DLD1 (cell line): ENCODE measurements around the gene LMOD1.
"Not testable (repeated sequence)": the region's sequence is repeated elsewhere in the genome, so short reads cannot be mapped to it uniquely, and the experiment has no call there.

ENCODE experiments used
- in situ Hi-C: cut with HindIII; loops from 2 replicates; pipeline ENCODE4 v1.10.0; 2017; ENCODE audit warnings: low sequenced_read_pairs

Gene LMOD1

GRCh38 chr1:201946224-201946908 is at the start of gene LMOD1:
TSS of gene LMOD1 (minus strand) at chr1:201946548. CDS start at chr1:201946340, 208 bp downstream.
- in situ Hi-C loops: no loop called here

GRCh38 chr1:201990427-201990826 is 44.1 kb upstream of the LMOD1 start:
- in situ Hi-C loops: no loop called here

GRCh38 chr1:201989354-201990128 is 43.2 kb upstream of the LMOD1 start:
- in situ Hi-C loops: no loop called here

- in situ Hi-C loops: no loop called here
These were observed 42.3 kb upstream of the LMOD1 start for GRCh38 chr1:201988601-201989000.

GRCh38 chr1:201985355-201985754 is 39.0 kb upstream of the LMOD1 start:
- in situ Hi-C loops: no loop called here

- in situ Hi-C loops: no loop called here
These were observed 38.1 kb upstream of the LMOD1 start for GRCh38 chr1:201984446-201984845.

- in situ Hi-C loops: no loop called here
These were observed 37.0 kb upstream of the LMOD1 start for GRCh38 chr1:201983380-201983805.

GRCh38 chr1:201982623-201983379 is 36.5 kb upstream of the LMOD1 start, which contains the start of gene RNPEP:
TSS of gene RNPEP (plus strand) at chr1:201982648. CDS start at chr1:201982667, 19 bp downstream.
- in situ Hi-C loops: no loop called here

GRCh38 chr1:201982082-201982622 is 35.8 kb upstream of the LMOD1 start:
- in situ Hi-C loops: no loop called here

GRCh38 chr1:201970334-201971159 is 24.2 kb upstream of the LMOD1 start:
- in situ Hi-C loops: no loop called here

- in situ Hi-C loops: no loop called here
These were observed 22.0 kb upstream of the LMOD1 start for GRCh38 chr1:201968202-201968925.

- in situ Hi-C loops: no loop called here
These were observed 19.8 kb upstream of the LMOD1 start for GRCh38 chr1:201966171-201966570.

- in situ Hi-C loops: no loop called here
These were observed 17.9 kb upstream of the LMOD1 start for GRCh38 chr1:201964261-201964660.

- in situ Hi-C loops: not testable (repeated sequence)
These were observed 16.0 kb upstream of the LMOD1 start for GRCh38 chr1:201962382-201962781.

GRCh38 chr1:201958348-201958747 is 12.0 kb upstream of the LMOD1 start:
- in situ Hi-C loops: no loop called here

GRCh38 chr1:201955729-201956143 is 9.4 kb upstream of the LMOD1 start:
- in situ Hi-C loops: no loop called here

GRCh38 chr1:201955009-201955728 is 8.8 kb upstream of the LMOD1 start, which contains the start of gene TIMM17A:
TSS of gene TIMM17A (plus strand) at chr1:201955503. CDS start at chr1:201955527, 24 bp downstream.
- in situ Hi-C loops: no loop called here

- in situ Hi-C loops: loop anchor here (5.0 kb wide), 1 partner anchor 87 kb away; no protein-coding TSS in a partner anchor
These were observed 8.1 kb upstream of the LMOD1 start for GRCh38 chr1:201954263-201955008.
